Gastroesophageal sphincter (tissue), 4 donors: ENCODE measurements around the gene WDR86. TPM values are rescaled to one million over a fixed set of nuclear protein-coding genes. Genes with fewer than 3 reads are reported as not detected.
A peak's percentile ranks its signal among the peaks of the same experiment; 100 is the strongest.

Source experiments
- ATAC-seq: fragments of 150-250 bp; one replicate; pipeline ENCODE4 v1.9.1; 2016; ENCODE audit warnings: mild to moderate bottlenecking, moderate library complexity
- H3K27ac ChIP-seq, 4 donors: fragments of 200-600 bp; sonication (generic) in 3 of 4; 1 replicate in 3 of 4; 2 replicates in 1 of 4; pipeline ENCODE4 v1.5.1; 2016 to 2019
- H3K27me3 ChIP-seq: fragments of 200-600 bp; sonication (generic); one replicate; pipeline ENCODE4 v1.5.1; 2019
- H3K36me3 ChIP-seq, 2 donors: fragments of 200-600 bp; sonication (generic); one replicate each; pipeline ENCODE4 v1.5.1; 2019; ENCODE audit warnings: control low read depth in 1 of 2
- H3K4me1 ChIP-seq, 3 donors: fragments of 200-600 bp; sonication (generic); 1 replicate in 2 of 3; 2 replicates in 1 of 3; pipeline ENCODE4 v1.5.1; 2016 to 2019; ENCODE audit warnings: control low read depth in 2 of 3
- H3K4me3 ChIP-seq, 2 donors: fragments of 200-600 bp; sonication (generic); one replicate each; pipeline ENCODE4 v1.5.1; 2019; ENCODE audit warnings: mild to moderate bottlenecking in 1 of 2, moderate library complexity in 1 of 2
- H3K9me3 ChIP-seq, 3 donors: fragments of 200-600 bp; sonication (generic); one replicate each; pipeline ENCODE4 v1.5.1; 2017 to 2019; ENCODE audit warnings: control low read depth in 2 of 3
- EP300 ChIP-seq: sonication (generic); formaldehyde crosslinking; IDR thresholded peaks from one replicate; pipeline ENCODE4 v1.6.1; 2017; ENCODE audit warnings: antibody characterized with exemption, mild to moderate bottlenecking
- POLR2A ChIP-seq, 2 donors: fragments of 450-650 bp; IDR thresholded peaks; one replicate each; pipeline ENCODE4 v1.6.1; 2017; ENCODE audit warnings: antibody characterized with exemption in 2 of 2, mild to moderate bottlenecking in 2 of 2, moderate library complexity in 1 of 2
- POLR2AphosphoS5 ChIP-seq: sonication (generic); formaldehyde crosslinking; IDR thresholded peaks from one replicate; pipeline ENCODE4 v1.6.1; 2017; ENCODE audit warnings: antibody characterized with exemption
- WGBS, 2 donors: methylation state at CpG; one replicate each; pipeline ENCODE4 v1.1.5; 2018; ENCODE audit warnings: low coverage in 1 of 2; 5-methylcytosine and 5-hydroxymethylcytosine counted together
- total RNA-seq, 4 donors: library from RNA; depleted of rRNA; stranded (reverse); fragments of >200 nt; gene quantifications; one replicate each; pipeline ENCODE4 v1.1.0, GENCODE V29; 2016
- TF ChIP-seq, protein P1 (sequence below), 4 experiments: fragments of 200-600 bp in 2 of 4; fragments of 450-650 bp in 2 of 4; sonication (generic) in 1 of 4; IDR thresholded peaks; one replicate each; pipeline ENCODE4 v1.5.1; 2017 to 2019; ENCODE audit warnings: antibody characterized with exemption in 4 of 4, mild to moderate bottlenecking in 2 of 4, moderate library complexity in 2 of 4

Gene WDR86
- total RNA-seq, 4 donors from 2014 or later = 2.6 to 8.2 (median 5.9) TPM

DNA sequence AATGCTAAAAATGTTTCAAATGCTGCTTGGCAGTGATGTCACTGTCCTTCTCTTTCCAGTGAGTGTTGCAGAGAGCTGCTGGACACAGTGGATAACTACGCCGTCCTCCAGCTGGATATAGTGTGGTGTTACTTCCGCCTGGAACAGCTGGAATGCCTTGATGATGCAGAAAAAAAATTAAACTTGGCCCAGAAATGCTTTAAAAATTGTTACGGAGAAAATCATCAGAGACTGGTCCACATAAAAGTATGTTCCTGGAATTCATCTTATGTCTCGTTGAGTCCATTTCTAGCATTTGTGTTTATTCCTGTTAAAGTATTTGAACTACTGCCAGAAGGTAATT, 43.0 kb downstream of the WDR86 start:
- Histone ChIP-seq H3K4me3 (no peak overlapping the region), H3K4me1 (peaks cover 0 to 36% (median 25%) of the 10 kb centered on the region in 3 donors), H3K27me3 (no peaks in the 10 kb centered on the region), H3K27ac (peak overlapping the region; percentile 43 to 86 (median 80)), H3K36me3 (peaks cover 0 to 60% of the 10 kb centered on the region in 2 donors), H3K9me3 (no peaks in the 10 kb centered on the region)
- TF ChIP-seq EP300 (no peak), POLR2A (IDR thresholded peaks at IDR 0.05) (no peak), POLR2AphosphoS5 (peak; percentile 89)
- TF ChIP-seq, protein P1, sequence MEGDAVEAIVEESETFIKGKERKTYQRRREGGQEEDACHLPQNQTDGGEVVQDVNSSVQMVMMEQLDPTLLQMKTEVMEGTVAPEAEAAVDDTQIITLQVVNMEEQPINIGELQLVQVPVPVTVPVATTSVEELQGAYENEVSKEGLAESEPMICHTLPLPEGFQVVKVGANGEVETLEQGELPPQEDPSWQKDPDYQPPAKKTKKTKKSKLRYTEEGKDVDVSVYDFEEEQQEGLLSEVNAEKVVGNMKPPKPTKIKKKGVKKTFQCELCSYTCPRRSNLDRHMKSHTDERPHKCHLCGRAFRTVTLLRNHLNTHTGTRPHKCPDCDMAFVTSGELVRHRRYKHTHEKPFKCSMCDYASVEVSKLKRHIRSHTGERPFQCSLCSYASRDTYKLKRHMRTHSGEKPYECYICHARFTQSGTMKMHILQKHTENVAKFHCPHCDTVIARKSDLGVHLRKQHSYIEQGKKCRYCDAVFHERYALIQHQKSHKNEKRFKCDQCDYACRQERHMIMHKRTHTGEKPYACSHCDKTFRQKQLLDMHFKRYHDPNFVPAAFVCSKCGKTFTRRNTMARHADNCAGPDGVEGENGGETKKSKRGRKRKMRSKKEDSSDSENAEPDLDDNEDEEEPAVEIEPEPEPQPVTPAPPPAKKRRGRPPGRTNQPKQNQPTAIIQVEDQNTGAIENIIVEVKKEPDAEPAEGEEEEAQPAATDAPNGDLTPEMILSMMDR (IDR thresholded peaks at IDR 0.05) = no peak
- ATAC-seq = peak; percentile 91
- 13 to 19% methylated on average over 5 of the region's 5 CpGs for WGBS, 2 donors

GRCh38 chr7:151366166-151366879, 43.5 kb downstream of the WDR86 start:
- peak overlapping the region; percentile 43 to 86 (median 80) for H3K27ac ChIP-seq
- no peaks in the 10 kb centered on the region for H3K27me3 ChIP-seq
- no peak overlapping the region for H3K4me3 ChIP-seq
- peaks cover 0 to 36% (median 25%) of the 10 kb centered on the region in 3 donors for H3K4me1 ChIP-seq
- TF ChIP-seq, protein P1 (IDR thresholded peaks at IDR 0.05) = no peak
- no peak for TF ChIP-seq POLR2A (IDR thresholded peaks at IDR 0.05)
- no peak for TF ChIP-seq POLR2AphosphoS5
- 17 to 35% methylated on average over 6 to 7 of the region's 9 CpGs for WGBS, 2 donors
- H3K9me3 ChIP-seq = no peaks in the 10 kb centered on the region
- no peak for ATAC-seq
- H3K36me3 ChIP-seq = peaks cover 0 to 60% of the 10 kb centered on the region in 2 donors

GRCh38 chr7:151363182-151363581, 46.7 kb downstream of the WDR86 start:
- H3K4me3 ChIP-seq = no peak overlapping the region
- no peaks in the 10 kb centered on the region for H3K27me3 ChIP-seq
- no peak overlapping the region for H3K27ac ChIP-seq
- H3K4me1 ChIP-seq = peaks cover 0 to 29% (median 21%) of the 10 kb centered on the region in 3 donors
- TF ChIP-seq EP300 (no peak), POLR2A (IDR thresholded peaks at IDR 0.05) (no peak), POLR2AphosphoS5 (no peak)
- TF ChIP-seq, protein P1 (IDR thresholded peaks at IDR 0.05) = no peak
- H3K36me3 ChIP-seq = peaks cover 0 to 62% of the 10 kb centered on the region in 2 donors
- H3K9me3 ChIP-seq = no peaks in the 10 kb centered on the region
- WGBS, 2 donors = 100% methylated on average over 1 of the region's 1 CpG
- no peak for ATAC-seq

DNA sequence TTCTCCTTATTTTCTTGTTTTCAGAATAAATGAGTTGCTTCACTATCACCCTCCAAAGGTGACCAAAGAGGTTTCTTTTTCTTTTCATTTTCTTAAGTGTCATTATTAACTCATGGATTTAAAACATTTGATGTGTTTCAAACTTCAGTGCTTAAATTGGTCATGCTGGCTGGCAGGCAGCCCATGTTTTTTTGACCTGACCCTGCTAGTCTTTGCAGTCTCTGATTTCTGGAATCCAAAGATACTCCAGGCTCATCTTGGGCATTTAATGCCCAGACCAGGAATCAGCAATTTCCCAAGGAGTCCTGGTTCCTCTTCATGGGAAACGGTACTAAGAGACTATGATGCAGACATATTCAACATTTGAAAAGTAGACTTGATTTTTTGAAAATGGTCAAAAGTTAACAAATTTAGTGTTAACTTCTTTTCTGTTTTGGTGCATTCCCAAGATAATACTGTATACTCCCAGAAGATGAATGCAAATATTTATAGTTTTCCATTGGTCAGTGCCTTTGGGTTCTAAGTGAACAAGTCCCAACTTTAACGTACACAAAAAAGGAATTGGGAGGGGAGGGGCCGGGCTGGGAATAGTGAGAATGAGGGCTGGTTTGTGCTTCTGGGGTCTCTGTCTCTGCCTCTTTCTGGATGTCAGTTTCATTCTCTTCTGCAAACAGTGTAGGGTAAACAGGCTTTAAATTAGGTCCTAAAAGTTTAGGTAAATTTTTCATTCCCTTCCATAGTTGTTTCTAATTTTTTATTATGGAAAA, 48.5 kb downstream of the WDR86 start:
- Histone ChIP-seq H3K4me3 (no peak overlapping the region), H3K27me3 (no peaks in the 10 kb centered on the region), H3K27ac (no peak overlapping the region), H3K4me1 (peaks cover 0 to 11% (median 8%) of the 10 kb centered on the region in 3 donors), H3K9me3 (no peaks in the 10 kb centered on the region), H3K36me3 (peaks cover 0 to 80% of the 10 kb centered on the region in 2 donors)
- TF ChIP-seq, protein P1 (IDR thresholded peaks at IDR 0.05) = no peak
- TF ChIP-seq POLR2AphosphoS5 (no peak), POLR2A (IDR thresholded peaks at IDR 0.05) (no peak)
- ATAC-seq = no peak
- WGBS, 2 donors = 76 to 80% methylated on average over 2 to 3 of the region's 3 CpGs
